Parathyroid adenoma (tissue), 2 donors: ENCODE measurements around the gene OLIG1.

Experiments used
- H2AFZ ChIP-seq: fragments of 300-600 bp; sonication (generic); one replicate; pipeline ENCODE4 v1.7.0; 2017; ENCODE audit warnings: antibody characterized with exemption, mild to moderate bottlenecking
- H3K27ac ChIP-seq: fragments of 300-600 bp; sonication (generic); one replicate; pipeline ENCODE4 v1.7.0; 2017
- H3K27me3 ChIP-seq: fragments of 300-600 bp; sonication (generic); one replicate; pipeline ENCODE4 v1.7.0; 2017; ENCODE audit warnings: low read length; ENCODE audit not compliant: control insufficient read depth, insufficient read depth
- H3K36me3 ChIP-seq: fragments of 300-600 bp; sonication (generic); one replicate; pipeline ENCODE4 v1.7.0; 2017; ENCODE audit warnings: low read length; ENCODE audit not compliant: control insufficient read depth, insufficient read depth
- H3K4me1 ChIP-seq: fragments of 300-600 bp; sonication (generic); one replicate; pipeline ENCODE4 v1.7.0; 2017; ENCODE audit warnings: control low read depth
- H3K4me2 ChIP-seq: fragments of 300-600 bp; sonication (generic); one replicate; pipeline ENCODE4 v1.7.0; 2017; ENCODE audit warnings: low read length
- H3K4me3 ChIP-seq: fragments of 300-600 bp; sonication (generic); one replicate; pipeline ENCODE4 v1.7.0; 2017; ENCODE audit warnings: low read depth, low read length
- H3K79me2 ChIP-seq: fragments of 300-600 bp; sonication (generic); one replicate; pipeline ENCODE4 v1.7.0; 2017; ENCODE audit warnings: control low read depth
- H3K9ac ChIP-seq: fragments of 300-600 bp; sonication (generic); one replicate; pipeline ENCODE4 v1.7.0; 2017; ENCODE audit warnings: mild to moderate bottlenecking
- H3K9me3 ChIP-seq: fragments of 300-600 bp; sonication (generic); one replicate; pipeline ENCODE4 v1.7.0; 2017; ENCODE audit warnings: low read length; ENCODE audit not compliant: control insufficient read depth
- TF ChIP-seq, protein P1 (sequence below): fragments of 300-600 bp; sonication (generic); IDR thresholded peaks from one replicate; pipeline ENCODE4 v1.7.0; 2017; ENCODE audit warnings: antibody characterized with exemption, mild to moderate bottlenecking
- donor health status: primary hyperparathyroidism.

The OLIG1 gene

DNA sequence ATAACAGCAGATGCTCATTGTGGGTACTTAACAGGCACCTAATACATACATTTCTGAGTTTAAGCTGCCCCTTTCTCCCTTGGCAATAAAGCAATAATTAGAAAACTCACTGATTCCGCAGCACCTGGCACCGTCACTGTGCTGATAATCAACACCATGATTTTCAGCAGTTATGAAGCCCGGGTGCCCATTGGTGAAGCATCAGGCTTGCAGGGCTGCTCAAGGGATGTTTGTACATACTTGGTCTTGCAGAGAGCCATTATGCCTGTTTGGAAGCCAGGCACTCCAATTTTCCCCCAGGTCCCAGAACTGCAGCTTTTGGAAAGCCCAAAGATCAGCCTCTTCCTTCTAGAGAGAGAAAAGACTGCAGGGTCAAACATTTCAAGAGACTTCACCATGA lies 44.3 kb downstream of the OLIG1 start:
- Histone ChIP-seq H2AFZ (no peak overlapping the region), H3K4me3 (no peak overlapping the region), H3K4me1 (no peaks in the 10 kb centered on the region), H3K27me3 (no peaks in the 10 kb centered on the region), H3K4me2 (no peak overlapping the region), H3K9me3 (no peaks in the 10 kb centered on the region), H3K9ac (no peak overlapping the region), H3K27ac (no peak overlapping the region), H3K79me2 (no peaks in the 10 kb centered on the region), H3K36me3 (no peaks in the 10 kb centered on the region)
- TF ChIP-seq, protein P1, sequence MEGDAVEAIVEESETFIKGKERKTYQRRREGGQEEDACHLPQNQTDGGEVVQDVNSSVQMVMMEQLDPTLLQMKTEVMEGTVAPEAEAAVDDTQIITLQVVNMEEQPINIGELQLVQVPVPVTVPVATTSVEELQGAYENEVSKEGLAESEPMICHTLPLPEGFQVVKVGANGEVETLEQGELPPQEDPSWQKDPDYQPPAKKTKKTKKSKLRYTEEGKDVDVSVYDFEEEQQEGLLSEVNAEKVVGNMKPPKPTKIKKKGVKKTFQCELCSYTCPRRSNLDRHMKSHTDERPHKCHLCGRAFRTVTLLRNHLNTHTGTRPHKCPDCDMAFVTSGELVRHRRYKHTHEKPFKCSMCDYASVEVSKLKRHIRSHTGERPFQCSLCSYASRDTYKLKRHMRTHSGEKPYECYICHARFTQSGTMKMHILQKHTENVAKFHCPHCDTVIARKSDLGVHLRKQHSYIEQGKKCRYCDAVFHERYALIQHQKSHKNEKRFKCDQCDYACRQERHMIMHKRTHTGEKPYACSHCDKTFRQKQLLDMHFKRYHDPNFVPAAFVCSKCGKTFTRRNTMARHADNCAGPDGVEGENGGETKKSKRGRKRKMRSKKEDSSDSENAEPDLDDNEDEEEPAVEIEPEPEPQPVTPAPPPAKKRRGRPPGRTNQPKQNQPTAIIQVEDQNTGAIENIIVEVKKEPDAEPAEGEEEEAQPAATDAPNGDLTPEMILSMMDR = no peak

DNA sequence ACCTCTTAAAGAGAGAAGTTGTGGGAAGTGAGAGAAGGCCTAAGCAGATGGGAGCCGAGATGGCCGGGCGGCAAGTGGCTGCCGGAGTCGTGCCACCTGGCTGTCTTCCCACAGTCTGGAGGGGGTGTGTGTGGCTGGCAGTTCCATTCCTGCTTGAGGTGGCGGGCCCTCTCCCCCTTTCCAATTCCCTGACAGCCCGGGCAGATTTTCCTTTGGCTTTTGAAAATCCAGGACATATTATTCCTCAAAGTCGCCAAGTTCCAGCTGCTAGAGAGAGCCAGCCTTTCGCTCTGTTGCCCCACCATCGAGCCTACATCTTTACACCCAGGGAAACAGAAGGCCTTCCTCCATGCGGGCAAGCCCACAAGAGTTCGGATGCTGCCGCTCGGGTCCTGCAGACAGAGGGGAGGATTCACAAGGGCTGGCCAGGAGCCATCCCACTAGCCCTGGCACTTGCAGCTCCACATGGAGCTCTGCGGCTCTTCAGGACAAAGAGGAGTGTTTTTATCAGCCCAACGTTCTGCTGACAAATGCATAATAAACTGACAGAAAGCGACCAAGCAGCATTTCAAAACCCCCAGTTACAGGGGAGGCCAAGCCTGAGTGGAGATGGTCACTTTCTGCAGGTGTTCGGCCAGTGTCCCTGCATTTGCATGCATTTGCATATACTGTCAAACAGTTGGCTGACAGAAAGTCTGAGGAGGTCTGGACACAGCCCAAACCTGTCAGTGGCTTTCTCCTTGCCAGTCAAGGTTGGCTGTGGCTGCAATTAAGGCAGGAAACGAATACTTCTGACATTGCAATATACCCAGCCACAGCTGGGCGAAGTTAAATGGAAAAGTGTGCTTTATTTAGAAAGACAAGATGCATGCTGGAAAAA lies 45.9 kb downstream of the OLIG1 start:
- H3K36me3 ChIP-seq = no peaks in the 10 kb centered on the region
- TF ChIP-seq, protein P1 = no peak
- H3K9ac ChIP-seq = no peak overlapping the region
- H3K4me2 ChIP-seq = no peak overlapping the region
- H3K9me3 ChIP-seq = no peaks in the 10 kb centered on the region
- no peak overlapping the region for H2AFZ ChIP-seq
- H3K27ac ChIP-seq = no peak overlapping the region
- no peaks in the 10 kb centered on the region for H3K79me2 ChIP-seq
- no peaks in the 10 kb centered on the region for H3K27me3 ChIP-seq
- no peaks in the 10 kb centered on the region for H3K4me1 ChIP-seq
- no peak overlapping the region for H3K4me3 ChIP-seq

DNA sequence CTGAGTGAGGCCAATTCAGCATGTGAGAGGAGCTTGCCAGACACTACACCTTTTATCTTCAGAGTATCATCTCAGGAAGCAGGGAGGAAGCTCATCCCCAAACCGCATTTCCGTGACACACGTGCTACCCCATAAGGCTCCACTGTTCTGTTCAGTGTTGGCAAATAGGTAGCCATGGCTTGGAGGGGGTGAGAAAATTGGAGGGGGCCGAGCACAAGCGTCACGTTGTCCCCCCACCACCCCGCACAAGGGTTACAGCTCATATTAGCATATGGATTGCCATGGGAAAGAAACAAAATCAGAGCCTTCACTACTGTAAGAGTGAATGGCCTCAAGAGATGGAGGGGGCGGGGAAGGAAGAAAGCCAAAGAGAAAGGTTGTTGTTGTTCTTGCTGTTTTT lies 46.7 kb downstream of the OLIG1 start:
- Histone ChIP-seq H3K9ac (no peak overlapping the region), H3K79me2 (no peaks in the 10 kb centered on the region), H3K27ac (no peak overlapping the region), H3K27me3 (no peaks in the 10 kb centered on the region), H3K4me2 (no peak overlapping the region), H3K4me3 (no peak overlapping the region), H3K9me3 (no peaks in the 10 kb centered on the region), H2AFZ (no peak overlapping the region), H3K4me1 (no peaks in the 10 kb centered on the region), H3K36me3 (no peaks in the 10 kb centered on the region)
- TF ChIP-seq, protein P1 = no peak

DNA sequence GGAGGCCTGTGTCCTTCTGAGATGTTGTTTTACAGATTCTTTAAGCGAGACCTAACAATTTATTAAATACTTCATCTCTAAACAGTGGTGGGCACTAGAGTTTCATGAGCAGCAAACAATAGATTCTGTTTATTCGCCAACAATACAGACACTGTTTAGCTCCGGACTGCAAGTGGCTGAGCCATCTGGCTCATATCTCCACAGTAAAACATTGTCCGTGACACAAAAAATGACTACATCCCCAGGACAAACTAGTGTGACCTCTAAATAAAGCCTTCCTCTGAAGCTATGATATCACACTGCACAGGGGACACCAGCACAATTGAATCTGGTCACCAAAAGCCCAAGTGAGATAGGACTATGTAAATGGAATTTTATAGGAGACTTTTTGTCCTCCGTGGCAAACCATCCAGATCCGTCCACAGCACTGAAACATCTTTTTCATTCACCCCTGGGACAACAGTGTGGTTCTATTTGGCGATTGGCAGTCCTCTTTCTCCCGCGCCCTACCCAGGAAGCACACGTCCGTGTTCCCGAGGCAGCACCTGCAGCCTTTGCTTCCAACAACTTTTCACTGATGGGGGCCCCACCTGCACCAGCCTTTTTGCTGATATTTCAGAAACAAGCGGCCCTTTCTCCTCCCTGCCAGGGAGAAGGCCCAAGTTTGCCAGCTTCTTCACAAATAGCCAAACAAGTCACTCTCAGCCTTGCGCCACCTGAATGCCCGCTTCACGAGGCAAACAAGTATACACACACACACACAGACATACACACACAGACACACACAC lies 47.4 kb downstream of the OLIG1 start:
- TF ChIP-seq, protein P1 = no peak
- no peaks in the 10 kb centered on the region for H3K36me3 ChIP-seq
- no peak overlapping the region for H3K4me3 ChIP-seq
- H3K27me3 ChIP-seq = no peaks in the 10 kb centered on the region
- H3K79me2 ChIP-seq = no peaks in the 10 kb centered on the region
- H3K9me3 ChIP-seq = no peaks in the 10 kb centered on the region
- H3K4me2 ChIP-seq = no peak overlapping the region
- H3K27ac ChIP-seq = no peak overlapping the region
- no peak overlapping the region for H2AFZ ChIP-seq
- no peak overlapping the region for H3K9ac ChIP-seq
- no peaks in the 10 kb centered on the region for H3K4me1 ChIP-seq
